A673 (cell line): ENCODE data around the gene SBF2. TPM values are rescaled to one million over a fixed set of nuclear protein-coding genes. Genes with fewer than 3 reads are reported as not detected.

Experiments
- BruUV-seq: library from RNA; stranded (reverse); fragments of 400-500 nt; replicated peaks from 2 replicates; lab custom pipeline; 2021; lab: Mats Ljungman, UMichigan
- CTCF ChIA-PET: fragments of 300-600 bp; sonication (Branson Sonifier 250); formaldehyde crosslinking; loops from one replicate; lab custom pipeline; 2022; ENCODE audit warnings: antibody characterized with exemption; lab: Charles Lee
- POLR2A ChIA-PET: fragments of 300-600 bp; sonication (Branson Sonifier 250); formaldehyde crosslinking; loops from one replicate; lab custom pipeline; 2022; ENCODE audit warnings: antibody characterized with exemption; ENCODE audit not compliant: low non-redundant PET; lab: Charles Lee
- DNase-seq: peaks from one replicate; pipeline ENCODE4 v3.0.0-alpha.2; 2015; ENCODE audit warnings: low spot score
- H3K27ac ChIP-seq: fragments of 200-600 bp; sonication (generic); 2 replicates; pipeline ENCODE4 v1.5.1; 2016; ENCODE audit warnings: mixed run types, low read depth, mild to moderate bottlenecking, mixed read lengths, antibody characterized with exemption, low read length; ENCODE audit not compliant: poor library complexity, severe bottlenecking
- H3K27me3 ChIP-seq: fragments of 200-600 bp; sonication (generic); replicated peaks from 2 replicates; pipeline ENCODE4 v1.6.1; 2017; ENCODE audit warnings: mixed run types, low read depth, mild to moderate bottlenecking, mixed read lengths, antibody characterized with exemption, low read length; ENCODE audit not compliant: insufficient read depth, poor library complexity
- H3K36me3 ChIP-seq: fragments of 200-600 bp; sonication (generic); 2 replicates; pipeline ENCODE4 v1.6.1; 2016; ENCODE audit warnings: mixed run types, mild to moderate bottlenecking, mixed read lengths, antibody characterized with exemption, low read length; ENCODE audit not compliant: insufficient read depth, poor library complexity, severe bottlenecking
- H3K4me1 ChIP-seq: fragments of 200-600 bp; sonication (generic); 2 replicates; pipeline ENCODE4 v1.6.1; 2017; ENCODE audit warnings: mixed run types, mild to moderate bottlenecking, mixed read lengths, antibody characterized with exemption, low read length; ENCODE audit not compliant: insufficient read depth, poor library complexity, severe bottlenecking
- H3K4me3 ChIP-seq: fragments of 200-600 bp; sonication (generic); 2 replicates; pipeline ENCODE4 v1.5.1; 2016; ENCODE audit warnings: low read depth, mixed run types, mild to moderate bottlenecking, mixed read lengths, low read length; ENCODE audit not compliant: poor library complexity, severe bottlenecking
- H3K9me3 ChIP-seq: fragments of 200-600 bp; sonication (generic); 2 replicates; pipeline ENCODE4 v1.6.1; 2016; ENCODE audit warnings: mixed run types, low read depth, mild to moderate bottlenecking, mixed read lengths, antibody characterized with exemption, low read length; ENCODE audit not compliant: poor library complexity, severe bottlenecking
- EZH2 ChIP-seq: fragments of 200-600 bp; sonication (generic); IDR thresholded peaks from 2 replicates; pipeline ENCODE4 v1.6.1; 2017; ENCODE audit warnings: borderline replicate concordance, low read depth, mild to moderate bottlenecking, mixed read lengths, antibody characterized with exemption, low read length; ENCODE audit not compliant: poor library complexity, severe bottlenecking
- intact Hi-C: fragments of 100-400 bp; cut with micrococcal nuclease; formaldehyde crosslinking; loops from one replicate; pipeline ENCODE4 v1.10.0; 2022; ENCODE audit not compliant: unreplicated experiment
- total RNA-seq: library from RNA; stranded (reverse); gene quantifications from 2 replicates; pipeline ENCODE4 v1.2.3, GENCODE V29; 2021
- TF ChIP-seq, protein P1 (sequence below): fragments of 300-800, 200-600 bp; sonication (generic); conservative IDR thresholded peaks from 2 replicates; pipeline ENCODE4 v1.5.1; 2017; ENCODE audit warnings: low read depth, mild to moderate bottlenecking, antibody characterized with exemption, low read length, moderate library complexity, mixed read lengths

SBF2 gene
- total RNA-seq, 1 experiment from 2014 or later: 31.8 TPM

DNA sequence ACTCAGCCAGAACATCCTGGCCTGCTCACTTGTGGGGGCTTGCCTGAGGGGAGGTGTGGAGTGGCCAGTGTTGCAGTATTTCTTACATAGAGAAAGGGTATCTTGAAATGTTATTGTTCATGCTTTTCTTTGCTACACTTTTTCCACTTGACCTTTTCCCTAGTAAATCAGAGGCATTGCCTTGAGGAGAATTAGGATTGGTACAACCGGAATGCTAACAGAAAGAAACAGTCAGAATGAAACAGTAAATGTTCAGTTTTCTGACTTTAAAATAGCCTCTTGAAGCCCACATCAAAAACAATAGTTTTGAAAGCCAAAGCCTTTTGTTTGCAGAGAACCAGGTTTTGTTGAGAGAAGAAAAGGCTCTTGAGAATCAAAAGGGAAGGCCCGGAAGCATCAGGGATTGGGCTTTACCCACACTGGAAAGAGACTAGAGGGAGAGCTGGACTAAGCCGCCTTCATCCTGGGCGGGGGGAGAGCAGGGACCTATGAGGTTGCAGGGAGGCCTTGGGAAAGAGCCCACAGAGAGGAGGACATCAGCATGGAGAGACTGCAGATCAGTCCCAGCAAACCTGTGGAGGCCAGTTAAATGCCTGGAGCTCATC lies 23.2 kb upstream of the SBF2 start:
- DNase-seq: no peak
- Histone ChIP-seq H3K27ac (no peak overlapping the region), H3K9me3 (no peaks in the 10 kb centered on the region), H3K27me3 (no peaks in the 10 kb centered on the region), H3K4me1 (no peaks in the 10 kb centered on the region), H3K4me3 (no peak overlapping the region), H3K36me3 (no peaks in the 10 kb centered on the region)
- TF ChIP-seq EZH2: no peak
- TF ChIP-seq, protein P1, sequence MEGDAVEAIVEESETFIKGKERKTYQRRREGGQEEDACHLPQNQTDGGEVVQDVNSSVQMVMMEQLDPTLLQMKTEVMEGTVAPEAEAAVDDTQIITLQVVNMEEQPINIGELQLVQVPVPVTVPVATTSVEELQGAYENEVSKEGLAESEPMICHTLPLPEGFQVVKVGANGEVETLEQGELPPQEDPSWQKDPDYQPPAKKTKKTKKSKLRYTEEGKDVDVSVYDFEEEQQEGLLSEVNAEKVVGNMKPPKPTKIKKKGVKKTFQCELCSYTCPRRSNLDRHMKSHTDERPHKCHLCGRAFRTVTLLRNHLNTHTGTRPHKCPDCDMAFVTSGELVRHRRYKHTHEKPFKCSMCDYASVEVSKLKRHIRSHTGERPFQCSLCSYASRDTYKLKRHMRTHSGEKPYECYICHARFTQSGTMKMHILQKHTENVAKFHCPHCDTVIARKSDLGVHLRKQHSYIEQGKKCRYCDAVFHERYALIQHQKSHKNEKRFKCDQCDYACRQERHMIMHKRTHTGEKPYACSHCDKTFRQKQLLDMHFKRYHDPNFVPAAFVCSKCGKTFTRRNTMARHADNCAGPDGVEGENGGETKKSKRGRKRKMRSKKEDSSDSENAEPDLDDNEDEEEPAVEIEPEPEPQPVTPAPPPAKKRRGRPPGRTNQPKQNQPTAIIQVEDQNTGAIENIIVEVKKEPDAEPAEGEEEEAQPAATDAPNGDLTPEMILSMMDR: no peak
- ChIA-PET POLR2A (no interaction called here), CTCF (interaction anchor here (0.5 to 0.6 kb wide), 2 partner anchors 13 to 376 kb away, joined by 3 to 4 read pairs; no protein-coding TSS in a partner anchor)
- BruUV-seq: no TSS peak
- intact Hi-C loops: no loop called here

DNA sequence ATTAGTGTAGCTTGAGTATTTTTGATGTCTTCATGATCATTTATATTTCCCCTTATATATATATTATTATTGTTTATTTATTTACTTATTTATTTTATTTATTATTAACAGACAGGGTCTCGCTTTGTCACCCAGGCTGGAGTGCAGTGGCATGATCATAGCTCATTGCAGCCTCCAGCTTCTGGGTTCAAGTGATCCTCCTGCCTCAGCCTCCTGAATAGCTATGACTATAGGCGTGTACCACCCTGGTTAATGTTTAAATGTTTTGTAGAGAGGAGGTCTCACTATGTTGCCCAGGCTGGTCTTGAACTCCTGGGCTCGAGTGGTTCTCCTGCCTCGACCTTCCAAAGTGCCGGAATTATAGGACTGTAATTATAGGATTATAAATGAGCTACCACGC lies 21.1 kb upstream of the SBF2 start:
- POLR2A ChIA-PET: no interaction called here
- no peak for DNase-seq
- no peak for TF ChIP-seq EZH2
- TF ChIP-seq, protein P1: no peak

DNA sequence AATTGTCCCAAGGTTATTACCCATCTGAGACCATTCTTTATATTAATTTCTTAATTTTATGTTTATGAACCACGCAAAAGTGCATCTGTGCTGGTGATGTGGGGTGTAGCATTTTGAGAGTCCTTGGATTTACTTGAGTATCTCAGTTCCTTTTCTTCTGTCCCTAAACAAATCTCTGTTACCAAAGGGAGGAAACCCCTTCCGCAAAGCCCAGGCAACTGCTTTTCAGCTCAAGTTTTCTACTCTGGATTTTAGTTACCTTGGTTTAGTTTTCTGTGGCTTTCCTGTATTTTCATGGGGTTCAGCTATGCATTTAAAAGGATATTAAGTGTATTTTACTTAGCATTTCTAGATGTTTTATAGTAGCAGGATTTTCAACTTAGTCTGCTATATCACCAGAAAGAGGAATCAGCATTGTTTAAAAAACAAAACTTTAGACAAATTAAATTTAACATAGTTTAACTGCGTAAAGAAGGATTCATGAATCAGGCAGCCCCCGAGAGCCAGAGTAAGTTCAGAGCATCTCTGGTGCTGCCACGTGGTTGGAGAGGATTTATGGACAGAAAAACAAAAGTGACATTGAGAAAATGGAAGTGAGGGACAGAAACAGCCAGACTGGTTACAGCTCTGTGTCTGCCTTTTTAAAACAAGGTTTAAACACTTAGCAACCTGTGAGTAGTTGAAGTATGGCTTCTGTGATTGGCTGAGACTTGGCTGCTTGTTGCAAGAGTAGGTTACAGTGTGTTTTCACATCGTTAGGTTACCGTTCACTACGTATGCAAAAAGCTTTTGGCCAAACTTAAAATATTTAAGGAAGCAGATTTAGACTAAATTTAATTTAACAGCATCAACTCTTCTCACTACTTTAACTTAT lies 20.4 kb upstream of the SBF2 start:
- Histone ChIP-seq H3K36me3 (no peaks in the 10 kb centered on the region), H3K27me3 (no peaks in the 10 kb centered on the region), H3K4me1 (no peaks in the 10 kb centered on the region), H3K27ac (no peak overlapping the region), H3K4me3 (no peak overlapping the region), H3K9me3 (no peaks in the 10 kb centered on the region)
- ChIA-PET POLR2A (no interaction called here), CTCF (no interaction called here)
- TF ChIP-seq EZH2: no peak
- TF ChIP-seq, protein P1: no peak
- DNase-seq: peak; percentile 62
- intact Hi-C loops: no loop called here
- no TSS peak for BruUV-seq

More for the DNA sequence above, 21.1 kb upstream of the SBF2 start:
- CTCF ChIA-PET: no interaction called here
- no TSS peak for BruUV-seq
- Histone ChIP-seq H3K27ac (no peak overlapping the region), H3K9me3 (no peaks in the 10 kb centered on the region), H3K27me3 (no peaks in the 10 kb centered on the region), H3K4me1 (no peaks in the 10 kb centered on the region), H3K4me3 (no peak overlapping the region), H3K36me3 (no peaks in the 10 kb centered on the region)
- intact Hi-C loops: no loop called here
